Mesenchymal stem cell (in vitro differentiated cells and primary cell): Measurements from ENCODE around the gene ACAA2.
A peak's percentile ranks its signal among the peaks of the same experiment; 100 is the strongest.

ENCODE experiments used
- DNase-seq: peaks from one replicate; pipeline ENCODE4 v3.0.0-alpha.2; 2013
- H2AFZ ChIP-seq: one replicate; pipeline ENCODE4 v1.6.1; 2013; ENCODE audit warnings: low read depth, mild to moderate bottlenecking, control low read depth, inconsistent platforms, low read length, moderate library complexity
- H2AK5ac ChIP-seq: 2 replicates; pipeline ENCODE4 v1.6.1; 2013; ENCODE audit warnings: low read length, moderate library complexity, mild to moderate bottlenecking, inconsistent platforms; ENCODE audit not compliant: severe bottlenecking
- H2BK120ac ChIP-seq: one replicate; pipeline ENCODE4 v1.6.1; 2013; ENCODE audit warnings: low read depth, mild to moderate bottlenecking, inconsistent platforms, low read length, moderate library complexity
- H2BK12ac ChIP-seq, 2 experiments: one replicate each; pipeline ENCODE4 v1.6.1; 2013; ENCODE audit warnings: inconsistent platforms in 2 of 2, low read length in 2 of 2, mild to moderate bottlenecking in 2 of 2, moderate library complexity in 2 of 2, control low read depth in 1 of 2
- H2BK15ac ChIP-seq: one replicate; pipeline ENCODE4 v1.6.1; 2013; ENCODE audit warnings: mild to moderate bottlenecking, low read depth, inconsistent platforms; ENCODE audit not compliant: poor library complexity, severe bottlenecking
- H2BK5ac ChIP-seq: 2 replicates; pipeline ENCODE4 v1.6.1; 2013; ENCODE audit warnings: low read depth, mild to moderate bottlenecking, low read length, control low read depth, inconsistent platforms; ENCODE audit not compliant: poor library complexity, severe bottlenecking
- H3K14ac ChIP-seq, 2 experiments: one replicate each; pipeline ENCODE4 v1.6.1; 2013; ENCODE audit warnings: inconsistent platforms in 2 of 2, low read length in 2 of 2, control low read depth in 1 of 2, mild to moderate bottlenecking in 1 of 2, moderate library complexity in 1 of 2
- H3K18ac ChIP-seq, 2 experiments: one replicate each; pipeline ENCODE4 v1.6.1; 2013; ENCODE audit warnings: inconsistent platforms in 2 of 2, low read length in 2 of 2, control low read depth in 1 of 2, low read depth in 1 of 2, mild to moderate bottlenecking in 1 of 2
- H3K23ac ChIP-seq, 2 experiments: one replicate each; pipeline ENCODE4 v1.6.1; 2013; ENCODE audit warnings: inconsistent platforms in 2 of 2, low read length in 2 of 2, mild to moderate bottlenecking in 2 of 2, moderate library complexity in 2 of 2, control low read depth in 1 of 2
- H3K27ac ChIP-seq: 2 replicates; pipeline ENCODE4 v1.5.1; 2013; ENCODE audit warnings: mild to moderate bottlenecking, moderate library complexity, low read length, control low read depth, inconsistent platforms; ENCODE audit not compliant: poor library complexity, severe bottlenecking
- H3K27me3 ChIP-seq, 2 experiments: 2 replicates each; pipeline versions ENCODE4 v1.6.1 to v1.7.0; 2013; ENCODE audit warnings: low read length in 2 of 2, mild to moderate bottlenecking in 2 of 2, moderate library complexity in 2 of 2, control low read depth in 1 of 2, inconsistent platforms in 1 of 2; ENCODE audit not compliant: control insufficient read depth in 1 of 2, insufficient read depth in 1 of 2
- H3K36me3 ChIP-seq, 2 experiments: 2 replicates each; pipeline versions ENCODE4 v1.6.1 to v1.7.0; 2013; ENCODE audit warnings: low read length in 2 of 2, control low read depth in 1 of 2, inconsistent platforms in 1 of 2, low read depth in 1 of 2, mild to moderate bottlenecking in 1 of 2; ENCODE audit not compliant: insufficient read depth in 2 of 2, control insufficient read depth in 1 of 2
- H3K4ac ChIP-seq, 2 experiments: one replicate each; pipeline ENCODE4 v1.6.1; 2013; ENCODE audit warnings: inconsistent platforms in 2 of 2, low read length in 2 of 2, mild to moderate bottlenecking in 2 of 2, moderate library complexity in 2 of 2, control low read depth in 1 of 2, low read depth in 1 of 2
- H3K4me1 ChIP-seq: 2 replicates; pipeline ENCODE4 v1.6.1; 2013; ENCODE audit warnings: low read depth, low read length, control low read depth; ENCODE audit not compliant: control insufficient read depth, insufficient read depth
- H3K4me2 ChIP-seq: 2 replicates; pipeline ENCODE4 v1.6.1; 2013; ENCODE audit warnings: low read length, mild to moderate bottlenecking, inconsistent platforms; ENCODE audit not compliant: poor library complexity, severe bottlenecking
- H3K4me3 ChIP-seq, 2 experiments: 2 replicates each; pipeline versions ENCODE4 v1.5.1 to v1.7.0; 2013; ENCODE audit warnings: low read length in 2 of 2, mild to moderate bottlenecking in 2 of 2, control low read depth in 1 of 2, low read depth in 1 of 2; ENCODE audit not compliant: insufficient read depth in 1 of 2
- H3K79me1 ChIP-seq: replicated peaks from 2 replicates; pipeline ENCODE4 v1.6.1; 2013; ENCODE audit warnings: mild to moderate bottlenecking, control low read depth, low read length, inconsistent platforms; ENCODE audit not compliant: poor library complexity, severe bottlenecking
- H3K9ac ChIP-seq: 2 replicates; pipeline ENCODE4 v1.7.0; 2013; ENCODE audit warnings: mild to moderate bottlenecking, low read length, moderate library complexity
- H3K9me3 ChIP-seq: 2 replicates; pipeline ENCODE4 v1.7.0; 2013; ENCODE audit warnings: mild to moderate bottlenecking, low read length; ENCODE audit not compliant: control insufficient read depth
- H4K8ac ChIP-seq: one replicate; pipeline ENCODE4 v1.6.1; 2013; ENCODE audit warnings: inconsistent platforms, mild to moderate bottlenecking, low read length, moderate library complexity
- H4K91ac ChIP-seq: one replicate; pipeline ENCODE4 v1.6.1; 2013; ENCODE audit warnings: mild to moderate bottlenecking, low read length, inconsistent platforms
- WGBS: methylation state at CpG from one replicate; pipeline ENCODE4 v1.1.7; 2013; ENCODE audit warnings: mixed read lengths; 5-methylcytosine and 5-hydroxymethylcytosine counted together

ACAA2 gene

DNA sequence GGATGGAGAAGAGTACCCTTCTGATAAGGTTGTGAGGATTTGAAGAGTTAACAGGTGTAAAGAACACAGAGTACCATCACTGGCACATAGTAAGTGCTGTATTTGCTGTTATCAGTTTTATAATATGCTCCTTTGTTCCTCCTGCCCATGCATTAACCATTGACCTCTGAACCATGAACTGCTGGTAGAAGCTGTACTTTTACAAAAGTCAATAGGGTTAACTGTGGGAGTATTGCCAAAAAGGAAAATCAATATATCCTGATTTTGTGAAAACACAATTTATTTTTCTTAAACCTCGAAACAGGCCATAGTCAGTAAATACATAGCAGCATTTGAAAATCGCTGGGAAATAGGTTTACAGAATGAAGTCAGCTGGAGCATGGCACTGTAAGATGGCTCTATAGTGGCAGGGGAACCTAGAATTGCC lies 18.9 kb upstream of the ACAA2 start:
- Histone ChIP-seq H3K4me1 (peaks cover 5% of the 10 kb centered on the region), H2AFZ (no peak overlapping the region), H3K4me3 (no peak overlapping the region), H3K27me3 (no peaks in the 10 kb centered on the region), H2AK5ac (no peak overlapping the region), H3K79me1 (peaks cover 2% of the 10 kb centered on the region), H3K9ac (no peak overlapping the region), H2BK120ac (no peak overlapping the region), H3K4ac (no peak overlapping the region), H3K23ac (no peak overlapping the region), H3K9me3 (peaks cover 3% of the 10 kb centered on the region), H3K27ac (no peak overlapping the region), H2BK15ac (no peak overlapping the region), H3K14ac (no peak overlapping the region), H3K18ac (no peak overlapping the region), H3K4me2 (no peak overlapping the region), H4K8ac (no peak overlapping the region), H2BK5ac (no peak overlapping the region), H4K91ac (no peak overlapping the region), H3K36me3 (no peaks in the 10 kb centered on the region), H2BK12ac (no peak overlapping the region)
- WGBS = 96% methylated on average over 2 of the region's 2 CpGs
- no peak for DNase-seq

DNA sequence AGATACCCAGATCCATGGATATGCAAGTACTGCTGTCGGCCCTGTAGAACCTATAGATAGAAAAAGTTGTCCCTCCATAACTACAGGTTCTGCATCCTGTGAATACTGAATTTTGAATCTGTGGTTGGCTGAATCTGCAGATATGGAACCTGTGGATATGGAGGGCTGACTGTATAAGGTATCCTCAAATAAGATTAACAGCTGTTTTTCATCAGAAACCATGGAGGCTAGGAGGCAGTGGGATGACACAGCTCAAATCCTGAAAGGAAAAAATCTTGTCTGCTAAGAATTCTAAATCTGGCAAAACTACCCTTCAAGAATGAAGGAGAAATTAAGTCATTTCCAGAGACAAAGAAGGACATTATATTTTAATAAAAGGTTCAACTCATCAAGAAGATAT lies 14.7 kb upstream of the ACAA2 start:
- Histone ChIP-seq H3K79me1 (peaks cover 2% of the 10 kb centered on the region), H4K8ac (no peak overlapping the region), H3K36me3 (no peaks in the 10 kb centered on the region), H3K4me2 (no peak overlapping the region), H3K18ac (no peak overlapping the region), H3K23ac (no peak overlapping the region), H2BK15ac (no peak overlapping the region), H3K9me3 (peaks cover 3% of the 10 kb centered on the region), H2AK5ac (no peak overlapping the region), H3K4me1 (no peaks in the 10 kb centered on the region), H3K4me3 (no peak overlapping the region), H2BK12ac (no peak overlapping the region), H2AFZ (no peak overlapping the region), H2BK120ac (no peak overlapping the region), H3K27me3 (no peaks in the 10 kb centered on the region), H3K9ac (no peak overlapping the region), H3K27ac (no peak overlapping the region), H3K4ac (no peak overlapping the region), H4K91ac (no peak overlapping the region), H3K14ac (no peak overlapping the region), H2BK5ac (no peak overlapping the region)
- no CpG with 5 or more reads among the region's 1 CpG for WGBS
- no peak for DNase-seq

- Histone ChIP-seq H3K23ac (no peak overlapping the region), H2BK12ac (no peak overlapping the region), H3K27me3 (no peaks in the 10 kb centered on the region), H3K4me2 (no peak overlapping the region), H3K9ac (no peak overlapping the region), H2AFZ (no peak overlapping the region), H4K8ac (no peak overlapping the region), H4K91ac (no peak overlapping the region), H3K4me3 (no peak overlapping the region), H2BK15ac (no peak overlapping the region), H3K14ac (peak overlapping the region in 1 of 2 experiments; percentile 86), H3K36me3 (peaks cover 0 to 13% of the 10 kb centered on the region in 2 experiments), H3K79me1 (peaks cover 10% of the 10 kb centered on the region), H2BK5ac (no peak overlapping the region), H3K18ac (peak overlapping the region in 1 of 2 experiments; percentile 74), H3K4me1 (no peaks in the 10 kb centered on the region), H3K27ac (no peak overlapping the region), H2BK120ac (no peak overlapping the region), H3K9me3 (no peaks in the 10 kb centered on the region), H2AK5ac (no peak overlapping the region), H3K4ac (no peak overlapping the region)
- peak; percentile 70 for DNase-seq
- 60% methylated on average over 5 of the region's 5 CpGs for WGBS
Measured at GRCh38 chr18:49819823-49820671, 6.7 kb upstream of the ACAA2 start.

DNA sequence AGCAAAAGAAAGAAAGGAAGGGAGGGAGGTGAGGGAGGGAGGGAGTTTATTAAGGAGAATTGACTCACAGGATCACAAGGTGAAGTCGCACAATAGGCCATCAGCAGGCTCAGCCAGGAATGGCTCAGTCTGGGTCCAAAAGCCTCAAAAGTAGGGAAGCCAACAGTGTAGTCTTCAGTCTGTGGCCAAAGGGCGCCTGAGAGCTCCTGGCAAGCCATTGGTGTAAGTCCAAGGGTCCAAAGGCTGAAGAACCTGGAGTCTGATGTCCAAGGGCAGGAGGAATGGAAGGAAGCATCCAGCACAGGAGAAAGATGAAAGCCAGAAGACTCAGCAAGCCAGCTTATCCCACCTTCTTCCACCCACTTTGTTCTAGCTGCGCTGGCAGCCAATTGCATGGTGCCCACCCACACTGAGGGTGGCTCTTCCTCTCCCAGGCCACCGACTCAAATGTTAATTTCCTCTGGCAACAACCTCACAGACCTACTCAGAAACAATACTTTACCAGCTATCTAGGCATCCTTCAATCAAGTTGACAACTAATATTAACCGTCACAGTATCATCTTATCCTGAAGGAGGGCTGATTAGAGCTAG lies 5.8 kb upstream of the ACAA2 start:
- Histone ChIP-seq H2BK15ac (no peak overlapping the region), H2BK120ac (no peak overlapping the region), H2AK5ac (no peak overlapping the region), H3K27me3 (no peaks in the 10 kb centered on the region), H3K4me2 (no peak overlapping the region), H3K79me1 (peaks cover 10% of the 10 kb centered on the region), H3K18ac (no peak overlapping the region), H2BK5ac (no peak overlapping the region), H3K23ac (no peak overlapping the region), H3K14ac (no peak overlapping the region), H3K27ac (no peak overlapping the region), H3K9ac (no peak overlapping the region), H3K4me1 (peaks cover 2% of the 10 kb centered on the region), H2BK12ac (no peak overlapping the region), H4K91ac (no peak overlapping the region), H2AFZ (no peak overlapping the region), H3K9me3 (no peaks in the 10 kb centered on the region), H3K36me3 (peaks cover 0 to 13% of the 10 kb centered on the region in 2 experiments), H3K4me3 (no peak overlapping the region), H3K4ac (no peak overlapping the region), H4K8ac (no peak overlapping the region)
- DNase-seq = no peak
- WGBS = 97% methylated on average over 5 of the region's 5 CpGs
